ENCODE data around the gene HDGFL3. TPM values are rescaled to one million over a fixed set of nuclear protein-coding genes. Genes with fewer than 3 reads are reported as not detected.
"Not testable (repeated sequence)": the region's sequence is repeated elsewhere in the genome, so short reads cannot be mapped to it uniquely, and the experiment has no call there.

Gene HDGFL3
- total RNA-seq, 1 donor from 2014 or later, result 231 TPM

GRCh38 chr15:83225449-83225848, 17.8 kb upstream of the HDGFL3 start:
- Histone ChIP-seq H3K27me3 (no peaks in the 10 kb centered on the region), H3K36me3 (no peaks in the 10 kb centered on the region), H2AFZ (replicated peaks) (no peak overlapping the region), H3F3A (ENCODE audit: low read depth) (peaks cover 15% of the 10 kb centered on the region), H3K9me3 (ENCODE audit: low read depth) (peaks cover 7% of the 10 kb centered on the region), H3K9ac (no peak overlapping the region), H3K4me1 (no peaks in the 10 kb centered on the region), H3K4me3 (no peak overlapping the region), H3K79me2 (ENCODE audit: low read depth) (no peaks in the 10 kb centered on the region), H4K20me1 (ENCODE audit: low read depth) (no peaks in the 10 kb centered on the region), H3K27ac (no peak overlapping the region), H3K4me2 (no peak overlapping the region)
- no peak for DNase-seq (ENCODE audit: low spot score)
- H3K9me3 Mint-ChIP-seq, result peaks cover 21% of the 10 kb centered on the region
- TF ChIP-seq EZH2phosphoT487 (IDR thresholded peaks at IDR 0.05) (no peak), EZH2 (IDR thresholded peaks at IDR 0.05) (no peak), CTCF (IDR thresholded peaks at IDR 0.05) (no peak)
- no peak overlapping the region for H3K27ac Mint-ChIP-seq
- no peaks in the 10 kb centered on the region for H3K4me1 Mint-ChIP-seq
- no peaks in the 10 kb centered on the region for H3K27me3 Mint-ChIP-seq (ENCODE audit: insufficient read depth, low read depth)
- no peak overlapping the region for H3K4me3 Mint-ChIP-seq
- H3K36me3 Mint-ChIP-seq, result no peaks in the 10 kb centered on the region

GRCh38 chr15:83221781-83222180, 14.2 kb upstream of the HDGFL3 start:
- H3F3A ChIP-seq (ENCODE audit: low read depth); H3K9ac ChIP-seq; H3K27ac Mint-ChIP-seq; H3K36me3 Mint-ChIP-seq; H3K4me1 Mint-ChIP-seq; H3K4me1 ChIP-seq; H3K4me3 Mint-ChIP-seq; H3K27ac ChIP-seq; H3K27me3 ChIP-seq; H3K4me3 ChIP-seq; H3K36me3 ChIP-seq; H4K20me1 ChIP-seq (ENCODE audit: low read depth); H2AFZ ChIP-seq (replicated peaks); H3K4me2 ChIP-seq; H3K79me2 ChIP-seq (ENCODE audit: low read depth); DNase-seq (ENCODE audit: low spot score); H3K27me3 Mint-ChIP-seq (ENCODE audit: insufficient read depth, low read depth): not testable (repeated sequence)
- H3K9me3 ChIP-seq (ENCODE audit: low read depth), result peaks cover 14% of the 10 kb centered on the region
- H3K9me3 Mint-ChIP-seq, result peaks cover 21% of the 10 kb centered on the region

GRCh38 chr15:83219026-83219425, 11.4 kb upstream of the HDGFL3 start:
- Histone ChIP-seq H3K4me2 (no peak overlapping the region), H3K4me1 (no peaks in the 10 kb centered on the region), H3F3A (ENCODE audit: low read depth) (no peaks in the 10 kb centered on the region), H3K27me3 (no peaks in the 10 kb centered on the region), H3K36me3 (no peaks in the 10 kb centered on the region), H3K9ac (no peak overlapping the region), H4K20me1 (ENCODE audit: low read depth) (no peaks in the 10 kb centered on the region), H2AFZ (replicated peaks) (no peak overlapping the region), H3K9me3 (ENCODE audit: low read depth) (peaks cover 14% of the 10 kb centered on the region), H3K4me3 (no peak overlapping the region), H3K79me2 (ENCODE audit: low read depth) (no peaks in the 10 kb centered on the region), H3K27ac (no peak overlapping the region)
- H3K36me3 Mint-ChIP-seq, result peaks cover 3% of the 10 kb centered on the region
- TF ChIP-seq EZH2phosphoT487 (IDR thresholded peaks at IDR 0.05) (no peak), CTCF (IDR thresholded peaks at IDR 0.05) (no peak), EZH2 (IDR thresholded peaks at IDR 0.05) (no peak)
- H3K9me3 Mint-ChIP-seq, result peaks cover 15% of the 10 kb centered on the region
- H3K4me3 Mint-ChIP-seq, result no peak overlapping the region
- peaks cover 2% of the 10 kb centered on the region for H3K27me3 Mint-ChIP-seq (ENCODE audit: insufficient read depth, low read depth)
- no peak overlapping the region for H3K27ac Mint-ChIP-seq
- DNase-seq (ENCODE audit: low spot score), result no peak
- H3K4me1 Mint-ChIP-seq, result no peaks in the 10 kb centered on the region

GRCh38 chr15:83215306-83215705, 7.7 kb upstream of the HDGFL3 start:
- no peaks in the 10 kb centered on the region for H3K79me2 ChIP-seq (ENCODE audit: low read depth)

More at GRCh38 chr15:83215306-83215705, 7.7 kb upstream of the HDGFL3 start:
- Histone ChIP-seq H3K27ac (no peak overlapping the region), H3F3A (ENCODE audit: low read depth) (no peaks in the 10 kb centered on the region), H2AFZ (replicated peaks) (no peak overlapping the region), H3K4me1 (no peaks in the 10 kb centered on the region), H3K4me3 (no peak overlapping the region), H3K4me2 (no peak overlapping the region), H3K9me3 (ENCODE audit: low read depth) (peaks cover 5% of the 10 kb centered on the region), H3K36me3 (no peaks in the 10 kb centered on the region), H3K9ac (no peak overlapping the region), H3K27me3 (no peaks in the 10 kb centered on the region), H4K20me1 (ENCODE audit: low read depth) (no peaks in the 10 kb centered on the region)
- Mint-ChIP-seq H3K9me3 (no peaks in the 10 kb centered on the region), H3K27me3 (ENCODE audit: insufficient read depth, low read depth) (peaks cover 2% of the 10 kb centered on the region), H3K36me3 (peaks cover 3% of the 10 kb centered on the region), H3K27ac (no peak overlapping the region), H3K4me1 (no peaks in the 10 kb centered on the region), H3K4me3 (no peak overlapping the region)
- TF ChIP-seq EZH2phosphoT487 (IDR thresholded peaks at IDR 0.05) (no peak), EZH2 (IDR thresholded peaks at IDR 0.05) (no peak), CTCF (IDR thresholded peaks at IDR 0.05) (no peak)
- no peak for DNase-seq (ENCODE audit: low spot score)

Measured in neural progenitor cell (in vitro differentiated cells).